Neutrophil (primary cell): ENCODE data around the gene MAMDC2.

ENCODE experiments used
- H3K27ac ChIP-seq: fragments of 200-600 bp; sonication (generic); 2 replicates; pipeline ENCODE4 v1.5.1; 2016; ENCODE audit warnings: mild to moderate bottlenecking, moderate library complexity
- H3K27me3 ChIP-seq: fragments of 200-600 bp; sonication (generic); 2 replicates; pipeline ENCODE4 v1.6.0; 2016; ENCODE audit warnings: mild to moderate bottlenecking
- H3K36me3 ChIP-seq: fragments of 200-600 bp; sonication (generic); 2 replicates; pipeline ENCODE4 v1.5.1; 2017
- H3K4me1 ChIP-seq, 2 experiments: fragments of 200-600 bp in 1 of 2; sonication (generic) in 1 of 2; 1 replicate in 1 of 2; 2 replicates in 1 of 2; pipeline versions ENCODE4 v1.5.1 to v1.6.1; 2013 to 2016; ENCODE audit warnings: low read depth in 1 of 2, low read length in 1 of 2, mild to moderate bottlenecking in 1 of 2, moderate library complexity in 1 of 2; ENCODE audit not compliant: control insufficient read depth in 1 of 2, insufficient read depth in 1 of 2
- H3K4me3 ChIP-seq, 2 experiments: fragments of 200-600 bp in 1 of 2; sonication (generic) in 1 of 2; 1 replicate in 1 of 2; 2 replicates in 1 of 2; pipeline ENCODE4 v1.5.1; 2013 to 2016; ENCODE audit warnings: low read depth in 1 of 2, low read length in 1 of 2, mild to moderate bottlenecking in 1 of 2, moderate library complexity in 1 of 2
- H3K9me3 ChIP-seq: fragments of 200-600 bp; sonication (generic); 2 replicates; pipeline ENCODE4 v1.5.1; 2016
- CTCF ChIP-seq: fragments of 200-600 bp; sonication (generic); IDR thresholded peaks from 2 replicates; pipeline ENCODE4 v1.5.1; 2016; ENCODE audit warnings: antibody characterized with exemption

The MAMDC2 gene

DNA sequence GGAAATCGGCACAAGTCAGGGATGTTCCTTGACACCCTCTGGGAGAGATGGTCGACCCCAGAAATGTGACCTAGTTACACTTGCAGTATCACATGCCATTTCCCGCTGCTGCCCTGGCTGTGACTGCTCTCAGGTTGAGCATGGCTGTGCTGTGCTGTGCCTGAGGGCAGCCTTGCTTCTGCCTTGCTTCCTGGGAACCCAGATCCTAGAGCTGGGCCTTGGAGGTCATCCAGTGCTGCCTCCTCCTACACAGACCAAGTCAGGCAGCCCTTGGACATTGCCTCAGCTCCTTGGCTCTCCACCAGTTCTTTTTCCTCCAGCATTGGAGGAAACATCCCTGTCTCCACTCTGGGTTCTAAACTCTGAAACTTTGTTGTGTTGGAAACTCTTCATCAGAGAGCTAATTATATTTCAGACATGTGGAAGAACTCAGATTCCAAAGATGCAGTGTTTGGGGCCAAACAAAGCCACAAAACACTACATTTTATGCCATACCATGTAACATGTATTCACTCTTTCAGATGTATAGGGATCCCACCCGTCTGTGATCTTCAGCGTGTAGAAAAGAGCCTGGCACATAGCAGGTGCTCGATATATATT lies 6.1 kb downstream of the MAMDC2 start:
- H3K4me1 ChIP-seq: no peaks in the 10 kb centered on the region
- no peak overlapping the region for H3K27ac ChIP-seq
- no peak for TF ChIP-seq CTCF
- H3K4me3 ChIP-seq: no peak overlapping the region
- H3K9me3 ChIP-seq: no peaks in the 10 kb centered on the region
- peaks cover 25% of the 10 kb centered on the region for H3K27me3 ChIP-seq
- no peaks in the 10 kb centered on the region for H3K36me3 ChIP-seq

DNA sequence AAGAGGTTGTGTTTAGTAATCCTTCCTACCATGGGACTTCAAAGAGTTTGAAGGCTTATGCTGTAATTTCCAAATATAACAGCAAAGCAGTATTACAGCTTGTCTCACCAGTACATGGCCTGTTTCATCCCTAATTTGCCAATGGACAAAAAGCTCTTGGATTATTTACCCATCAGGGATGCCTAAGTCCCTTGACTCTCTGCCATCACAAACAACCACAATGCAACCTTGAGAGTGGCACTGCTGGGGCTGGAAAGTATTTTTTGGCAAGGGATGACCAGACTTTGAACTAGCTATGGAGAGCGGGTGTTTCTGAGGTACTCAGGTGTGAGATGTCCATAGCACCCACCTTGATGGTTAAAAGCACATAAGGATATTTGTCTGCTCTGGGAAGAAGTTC lies 9.1 kb downstream of the MAMDC2 start:
- no peaks in the 10 kb centered on the region for H3K9me3 ChIP-seq
- H3K4me1 ChIP-seq: no peaks in the 10 kb centered on the region
- no peak overlapping the region for H3K4me3 ChIP-seq
- H3K36me3 ChIP-seq: no peaks in the 10 kb centered on the region
- TF ChIP-seq CTCF: no peak
- no peaks in the 10 kb centered on the region for H3K27me3 ChIP-seq
- H3K27ac ChIP-seq: no peak overlapping the region

DNA sequence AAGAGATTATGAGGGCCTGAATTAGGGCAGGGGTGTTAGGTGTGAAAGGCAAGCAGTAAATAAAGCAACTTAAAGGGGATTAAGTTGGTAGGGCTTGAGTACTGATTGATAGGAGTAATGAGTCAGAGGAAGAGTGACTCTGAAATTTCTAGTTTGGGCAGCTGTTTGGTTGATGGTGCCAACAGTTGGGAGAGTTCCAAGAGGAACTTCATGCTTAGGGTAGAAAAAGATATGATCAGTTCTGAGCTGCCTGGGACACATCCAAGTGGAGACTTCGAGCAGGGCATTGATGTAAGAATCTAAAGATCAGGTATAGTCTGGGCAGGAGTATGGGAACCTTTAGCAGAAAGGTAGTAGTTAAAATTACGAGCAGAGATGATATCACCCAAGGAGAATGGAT lies 10.2 kb downstream of the MAMDC2 start:
- Histone ChIP-seq H3K4me1 (no peaks in the 10 kb centered on the region), H3K36me3 (no peaks in the 10 kb centered on the region), H3K27ac (no peak overlapping the region), H3K9me3 (no peaks in the 10 kb centered on the region), H3K4me3 (no peak overlapping the region), H3K27me3 (no peaks in the 10 kb centered on the region)
- TF ChIP-seq CTCF: no peak

DNA sequence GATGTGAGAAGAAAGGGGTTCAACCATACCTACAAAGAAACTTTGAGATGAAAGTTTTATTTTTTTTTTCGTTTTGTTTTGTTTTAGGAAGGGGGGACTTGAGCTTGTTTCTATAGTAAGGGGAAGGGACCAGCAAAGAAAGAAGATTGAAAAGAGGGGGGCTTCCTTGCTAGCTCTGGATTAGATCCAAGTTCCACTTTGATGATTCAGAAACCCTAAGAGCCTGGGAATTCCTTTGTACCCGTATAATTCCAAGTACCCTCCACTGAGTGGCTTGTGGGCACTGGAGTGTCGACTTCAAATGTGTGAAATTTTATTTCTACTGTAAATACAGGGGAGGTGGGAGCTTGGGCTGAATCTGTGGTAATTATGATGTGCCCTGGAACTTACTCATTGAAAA lies 10.9 kb downstream of the MAMDC2 start:
- Histone ChIP-seq H3K9me3 (no peaks in the 10 kb centered on the region), H3K4me3 (no peak overlapping the region), H3K27ac (no peak overlapping the region), H3K4me1 (no peaks in the 10 kb centered on the region), H3K36me3 (no peaks in the 10 kb centered on the region), H3K27me3 (no peaks in the 10 kb centered on the region)
- no peak for TF ChIP-seq CTCF

DNA sequence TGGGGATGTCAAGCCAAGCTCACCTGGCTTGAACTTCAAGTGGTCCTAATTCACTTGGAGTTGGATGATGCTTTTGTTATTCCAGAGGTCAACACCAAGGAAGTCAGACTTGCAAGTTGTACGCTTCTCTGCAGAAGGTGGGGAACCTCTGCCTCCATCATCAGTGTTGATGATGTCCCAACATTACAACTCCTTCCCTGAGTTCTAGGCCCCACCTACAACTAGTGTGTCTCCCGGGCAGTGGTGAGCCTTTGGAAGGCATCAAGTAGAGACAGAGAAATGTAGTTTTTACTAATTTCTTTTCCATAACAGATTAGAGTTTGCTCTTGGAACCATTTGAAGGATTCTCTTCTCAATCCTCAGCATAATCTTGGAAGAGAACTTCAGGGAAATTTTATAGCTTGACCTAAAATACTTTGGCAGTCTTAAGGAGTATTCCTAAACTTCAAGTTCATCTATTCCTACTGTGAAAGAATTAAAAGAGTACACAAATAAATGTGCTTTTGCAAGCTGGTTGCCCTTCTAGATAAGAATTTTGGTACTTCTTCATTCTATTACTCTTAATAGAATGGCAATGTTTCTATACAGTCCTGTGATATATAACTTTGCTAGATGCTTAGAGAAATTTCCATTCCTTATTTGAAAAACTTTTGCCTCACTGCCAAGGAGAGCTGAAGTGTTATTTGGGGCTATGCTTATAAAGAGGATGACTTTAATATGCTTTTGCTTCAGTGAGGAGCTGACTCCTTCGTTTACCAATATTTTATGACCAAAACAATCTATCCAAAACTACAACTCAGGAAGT lies 12.0 kb downstream of the MAMDC2 start:
- H3K9me3 ChIP-seq: no peaks in the 10 kb centered on the region
- H3K36me3 ChIP-seq: no peaks in the 10 kb centered on the region
- no peak for TF ChIP-seq CTCF
- H3K27ac ChIP-seq: no peak overlapping the region
- no peak overlapping the region for H3K4me3 ChIP-seq
- H3K4me1 ChIP-seq: no peaks in the 10 kb centered on the region
- H3K27me3 ChIP-seq: no peaks in the 10 kb centered on the region
